Measurements from ENCODE around the gene C1orf159.
A peak's percentile ranks its signal among the peaks of the same experiment; 100 is the strongest.

C1orf159 gene

DNA sequence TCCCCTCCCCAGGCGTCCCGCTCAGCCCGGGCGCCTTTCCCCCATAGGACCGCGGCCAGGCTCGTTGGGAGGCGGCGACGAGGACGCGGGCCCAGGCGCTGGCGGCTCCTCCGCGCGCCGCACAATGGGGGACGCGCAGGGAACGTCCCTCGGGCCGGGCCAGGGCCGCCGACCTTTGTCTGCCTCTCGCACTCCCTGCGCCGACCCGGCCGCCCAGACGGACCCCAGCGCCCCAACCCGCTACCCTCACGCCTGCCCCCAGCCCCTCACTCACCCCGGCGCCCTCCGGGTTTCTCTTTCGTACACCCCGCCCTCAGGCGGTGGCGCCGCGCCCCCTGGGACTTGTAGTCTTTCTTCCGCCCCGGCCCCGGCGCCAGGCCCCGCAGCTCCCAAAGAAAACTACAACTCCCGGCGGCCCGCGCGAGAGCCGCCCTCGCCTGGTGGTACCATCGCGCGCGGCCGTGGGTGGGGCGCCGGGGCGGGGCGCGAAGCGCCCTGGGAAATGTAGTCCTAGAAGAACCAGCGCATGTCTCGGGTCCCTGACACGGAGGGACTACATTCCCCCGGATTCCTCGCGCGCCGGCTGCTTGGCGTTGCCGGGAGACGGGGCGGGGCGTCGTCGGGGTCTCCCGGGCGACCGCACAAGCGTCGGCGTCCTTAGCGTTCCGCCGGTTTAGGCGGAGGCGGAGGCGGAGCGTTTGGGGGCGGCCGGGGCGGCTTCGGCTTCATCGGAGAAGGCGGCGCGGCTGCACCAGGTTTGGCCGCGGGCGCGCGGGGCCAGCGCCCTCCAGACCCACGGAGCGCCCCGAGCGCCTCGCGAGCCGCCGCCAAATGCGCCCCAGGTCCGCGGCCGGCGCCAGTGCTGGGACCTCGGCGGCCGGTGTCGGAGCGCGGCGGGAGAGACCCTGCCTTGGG lies at the start of gene C1orf159:
Gene C1orf159, minus strand, starts transcription at position 304 of the 915 bp plus-strand sequence. CDS start 24,546 bp downstream, outside the sequence.
- TF ChIP-seq JUND (IDR thresholded peaks at IDR 0.05; ENCODE audit: low read depth) = no peak
- in situ Hi-C loops (cut with HindIII; ENCODE audit: low pct_unique_long_range_greater_than_20kb, low sequenced_read_pairs) = no loop called here
- DNase-seq (ENCODE audit: low read depth in 1 of 2, low spot score in 1 of 2) = peak; percentile 92 to 98

DNA sequence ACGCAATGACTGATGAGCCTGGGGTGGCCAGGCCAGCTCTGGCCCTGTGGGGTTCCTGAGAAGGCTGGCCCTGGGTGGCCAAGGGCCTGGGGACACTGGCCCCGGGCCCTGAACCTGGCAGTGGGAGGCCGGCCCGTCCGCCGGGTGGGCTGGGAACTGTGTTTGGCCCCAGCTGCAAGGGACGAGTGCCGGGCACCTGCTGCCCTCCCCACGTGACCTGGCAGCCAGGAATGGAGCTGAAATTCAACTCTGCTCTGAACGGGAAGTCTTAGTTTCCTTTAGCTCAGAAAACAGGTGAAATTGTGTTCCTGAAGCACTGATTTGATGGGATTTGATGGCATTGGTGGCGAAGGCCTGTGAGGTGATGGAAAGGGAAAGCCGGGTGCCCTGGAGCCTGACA lies 49.6 kb upstream of the C1orf159 start:
- in situ Hi-C loops (cut with HindIII; ENCODE audit: low pct_unique_long_range_greater_than_20kb, low sequenced_read_pairs) = no loop called here
- DNase-seq (ENCODE audit: low read depth in 1 of 2, low spot score in 1 of 2) = peak in 1 of 2 experiments; percentile 55
- no peak for TF ChIP-seq JUND (IDR thresholded peaks at IDR 0.05; ENCODE audit: low read depth)

DNA sequence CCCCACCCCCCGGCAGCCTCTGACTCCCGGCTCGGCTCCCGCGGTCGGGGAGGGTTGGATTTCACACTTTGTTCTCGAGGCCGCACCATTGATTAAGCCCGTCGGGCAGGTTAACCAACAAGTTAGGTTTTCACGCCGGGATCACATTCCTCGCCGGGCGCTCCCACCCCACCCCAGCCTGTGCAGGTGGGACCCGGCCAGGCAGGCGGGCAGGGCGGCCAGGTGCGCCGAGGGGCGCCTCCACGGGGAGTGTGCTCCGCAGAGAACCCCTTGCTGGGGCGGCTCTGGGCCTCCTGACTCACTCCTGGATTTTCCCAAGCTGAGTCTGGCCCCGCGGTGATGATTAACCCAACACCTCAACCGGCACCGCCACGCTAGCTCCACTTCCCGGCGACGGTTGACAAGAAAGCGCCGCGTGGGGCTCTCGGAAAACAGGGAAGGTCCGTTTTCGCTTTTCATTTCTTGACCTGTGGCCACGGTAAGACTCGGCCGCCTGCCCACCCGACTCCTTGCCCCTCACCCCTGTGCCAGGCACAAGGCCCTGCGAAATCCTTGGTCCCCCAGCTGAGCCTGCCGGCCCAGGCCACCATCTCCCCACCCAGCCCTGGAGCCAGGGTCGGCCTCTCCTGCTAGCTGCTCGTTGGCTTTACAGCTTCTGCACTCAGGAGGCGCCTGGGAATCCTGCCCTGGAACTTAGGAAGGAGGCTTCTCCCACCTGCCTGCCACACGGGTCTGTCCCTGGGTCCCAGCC lies 49.0 kb upstream of the C1orf159 start:
- in situ Hi-C loops (cut with HindIII; ENCODE audit: low pct_unique_long_range_greater_than_20kb, low sequenced_read_pairs) = no loop called here
- peak in 1 of 2 experiments; percentile 68 for DNase-seq (ENCODE audit: low read depth in 1 of 2, low spot score in 1 of 2)
- TF ChIP-seq JUND (IDR thresholded peaks at IDR 0.05; ENCODE audit: low read depth) = no peak

DNA sequence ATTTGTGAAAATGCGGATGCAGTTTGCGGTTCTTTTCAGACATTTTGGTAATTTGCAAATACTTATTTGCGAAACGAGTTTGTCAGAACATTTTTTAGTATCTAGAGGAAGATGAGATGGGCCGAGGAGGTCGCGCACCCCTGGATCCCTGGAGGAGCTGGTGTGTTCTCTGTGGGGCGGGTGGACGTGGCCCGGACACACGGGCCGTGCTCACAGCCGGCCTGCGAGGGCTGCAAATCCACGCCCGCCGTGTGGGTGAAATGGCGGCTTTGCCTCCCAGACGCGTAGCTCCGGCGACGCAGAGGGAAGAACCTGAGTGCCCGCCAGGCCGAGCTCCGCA lies 48.4 kb upstream of the C1orf159 start:
- no peak for DNase-seq (ENCODE audit: low read depth in 1 of 2, low spot score in 1 of 2)
- in situ Hi-C loops (cut with HindIII; ENCODE audit: low pct_unique_long_range_greater_than_20kb, low sequenced_read_pairs) = no loop called here
- TF ChIP-seq JUND (IDR thresholded peaks at IDR 0.05; ENCODE audit: low read depth) = no peak

DNA sequence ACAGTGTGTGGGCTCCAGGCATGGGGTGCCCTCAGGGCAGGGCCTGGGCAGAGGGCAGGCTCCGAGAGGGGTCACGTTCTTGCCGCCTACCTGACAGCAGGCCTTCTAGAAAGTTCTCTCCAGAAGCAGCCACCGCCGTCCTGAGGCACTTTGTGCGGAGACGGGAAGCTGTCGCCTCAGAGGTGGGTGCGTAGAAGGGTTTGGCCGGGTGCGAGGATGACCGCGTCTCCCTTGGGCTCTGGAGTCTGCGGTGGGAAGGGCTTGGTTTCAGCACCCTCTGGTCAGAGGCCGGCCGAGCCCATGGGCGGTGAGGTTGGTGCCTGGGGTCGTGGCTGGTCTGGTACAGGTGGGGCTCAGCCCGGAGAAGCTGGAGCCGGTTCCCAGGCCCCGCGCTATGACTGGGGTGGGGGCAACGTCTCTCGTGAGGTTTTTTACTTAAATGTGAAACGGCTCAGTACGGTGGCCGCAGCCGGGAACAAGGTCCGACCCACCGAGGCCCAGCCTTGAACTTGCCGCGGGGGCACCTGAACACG lies 47.7 kb upstream of the C1orf159 start:
- DNase-seq (ENCODE audit: low read depth in 1 of 2, low spot score in 1 of 2) = peak; percentile 42 to 50
- no peak for TF ChIP-seq JUND (IDR thresholded peaks at IDR 0.05; ENCODE audit: low read depth)
- in situ Hi-C loops (cut with HindIII; ENCODE audit: low pct_unique_long_range_greater_than_20kb, low sequenced_read_pairs) = no loop called here

DNA sequence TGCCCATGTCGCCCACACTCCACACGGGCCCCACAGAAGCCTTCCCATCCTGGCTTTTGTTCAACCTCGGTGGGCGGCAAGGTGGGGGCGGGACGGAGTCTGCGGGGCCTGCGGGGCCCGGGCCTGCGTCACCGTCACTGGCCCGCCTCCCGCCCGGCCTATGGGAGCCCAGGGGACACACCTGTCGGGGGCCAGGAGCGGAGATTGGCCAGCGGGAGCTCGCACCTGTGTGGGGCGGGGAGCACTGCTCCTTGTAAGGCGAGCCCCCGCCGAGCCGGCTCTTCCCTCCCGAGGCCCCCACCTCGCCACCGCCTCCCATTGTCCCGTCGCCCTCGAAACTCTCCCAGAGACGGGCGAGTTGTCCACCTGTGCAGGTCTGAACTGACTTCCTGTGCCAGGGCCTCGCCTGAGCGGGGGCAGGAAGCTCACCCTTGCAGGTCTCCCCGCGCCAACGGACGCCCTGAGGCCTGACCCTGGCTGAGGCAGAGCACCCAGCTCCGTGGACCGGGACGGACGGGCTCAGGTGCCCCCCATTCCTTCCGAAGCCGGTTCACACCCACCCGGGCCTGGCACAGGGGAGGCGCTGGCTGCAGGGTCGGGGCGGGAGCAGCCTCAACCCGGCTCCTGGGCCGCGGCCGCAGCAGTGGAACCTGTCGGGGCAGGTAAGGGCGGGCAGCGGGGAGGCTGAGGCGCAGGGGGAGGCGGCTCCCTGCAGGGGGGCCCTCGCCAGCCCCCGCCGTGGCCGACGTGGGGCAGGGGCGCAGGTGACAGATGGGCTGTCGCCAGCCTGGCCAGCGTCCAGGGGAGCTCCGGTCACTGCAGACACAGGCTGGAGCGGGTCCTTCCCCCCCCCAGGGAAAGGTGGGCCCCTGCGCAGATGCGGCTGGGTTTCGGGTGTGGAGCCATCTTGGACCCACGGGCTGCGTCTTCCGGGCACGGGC lies 47.0 kb upstream of the C1orf159 start:
- DNase-seq (ENCODE audit: low read depth in 1 of 2, low spot score in 1 of 2) = peak; percentile 94 to 95
- TF ChIP-seq JUND (IDR thresholded peaks at IDR 0.05; ENCODE audit: low read depth) = no peak
- in situ Hi-C loops (cut with HindIII; ENCODE audit: low pct_unique_long_range_greater_than_20kb, low sequenced_read_pairs) = no loop called here

DNA sequence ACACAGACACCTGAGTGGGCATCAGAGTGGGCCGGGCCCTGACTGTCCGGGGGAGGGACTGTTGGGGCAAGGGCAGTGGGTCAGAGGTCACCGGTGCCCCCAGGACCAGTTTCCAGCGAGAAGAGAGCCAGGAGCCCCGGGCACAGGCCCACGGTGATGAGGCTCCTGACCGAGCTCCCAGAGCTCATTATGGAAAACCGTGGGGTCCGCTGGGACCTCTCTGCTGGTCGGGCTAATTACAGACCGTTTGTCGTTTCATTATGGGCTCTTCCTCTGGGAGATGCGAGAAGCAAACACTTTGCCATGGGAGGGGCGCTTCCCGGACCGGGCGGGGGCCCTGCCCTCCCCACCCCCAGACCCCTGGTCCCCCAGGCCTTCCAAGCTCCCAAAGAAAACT lies 45.8 kb upstream of the C1orf159 start:
- DNase-seq (ENCODE audit: low read depth in 1 of 2, low spot score in 1 of 2) = no peak
- TF ChIP-seq JUND (IDR thresholded peaks at IDR 0.05; ENCODE audit: low read depth) = no peak
- in situ Hi-C loops (cut with HindIII; ENCODE audit: low pct_unique_long_range_greater_than_20kb, low sequenced_read_pairs) = no loop called here

DNA sequence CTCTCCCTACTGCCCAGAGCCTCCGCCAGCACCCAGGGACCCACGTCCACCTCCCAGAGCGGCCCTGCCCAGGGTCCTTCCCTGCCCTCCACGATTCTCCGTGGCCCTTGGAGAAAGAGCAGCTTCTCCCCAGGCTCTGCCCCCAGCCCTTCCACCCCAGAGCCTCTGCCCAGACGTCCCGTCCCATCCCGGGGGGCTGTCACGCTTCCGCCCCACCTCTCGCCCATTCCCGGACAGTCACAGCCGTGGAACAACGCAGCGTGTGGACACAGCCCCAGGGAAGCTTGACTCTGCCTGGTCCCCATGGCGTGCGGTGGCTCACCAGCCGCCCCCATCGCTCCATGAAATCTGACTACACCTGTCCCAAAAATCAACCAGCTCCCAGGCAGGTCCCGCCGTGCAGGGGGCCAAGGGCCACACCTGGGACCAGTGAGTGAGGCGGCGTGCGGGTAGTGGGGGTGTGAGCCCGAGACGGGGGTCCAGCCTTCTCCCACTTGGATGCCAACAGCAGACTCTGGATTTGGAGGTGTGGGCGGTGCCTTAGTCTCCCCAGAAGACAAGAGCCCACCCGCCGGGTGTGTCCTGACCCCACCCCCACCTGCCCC lies 45.3 kb upstream of the C1orf159 start:
- DNase-seq (ENCODE audit: low read depth in 1 of 2, low spot score in 1 of 2) = no peak
- TF ChIP-seq JUND (IDR thresholded peaks at IDR 0.05; ENCODE audit: low read depth) = no peak
- in situ Hi-C loops (cut with HindIII; ENCODE audit: low pct_unique_long_range_greater_than_20kb, low sequenced_read_pairs) = no loop called here

DNA sequence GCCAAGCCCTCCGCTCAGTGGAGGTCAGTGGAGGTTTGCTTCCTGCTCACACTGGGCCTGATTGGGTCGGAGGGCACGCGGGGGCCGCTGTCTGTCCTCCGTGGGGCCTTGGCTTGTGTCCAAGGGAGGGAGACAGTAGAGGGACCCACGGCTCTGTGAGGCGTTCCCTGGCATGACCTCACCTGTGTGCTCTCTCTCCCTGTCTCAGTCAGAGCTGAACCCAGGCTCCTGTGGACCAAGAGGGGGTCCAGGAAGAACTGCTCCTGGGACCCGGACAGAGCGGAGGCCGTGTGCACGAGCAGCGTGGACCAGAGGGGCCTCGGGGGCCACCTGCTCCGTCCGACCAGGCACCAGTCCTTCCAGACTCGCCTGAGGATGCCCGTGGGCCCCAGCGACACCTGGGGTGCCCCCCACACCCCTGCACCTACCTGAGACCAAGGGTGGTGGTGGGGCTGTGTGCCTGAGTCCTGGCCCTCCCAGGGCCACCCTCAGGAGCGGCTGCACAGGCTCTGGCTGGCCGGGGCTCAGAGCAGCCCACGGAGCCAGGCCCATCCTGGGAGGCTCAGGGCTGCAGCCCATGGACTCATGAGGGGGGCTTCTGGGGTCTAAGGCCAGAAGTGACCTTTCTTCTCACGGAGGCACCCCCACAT lies 44.5 kb upstream of the C1orf159 start:
- no peak for TF ChIP-seq JUND (IDR thresholded peaks at IDR 0.05; ENCODE audit: low read depth)
- in situ Hi-C loops (cut with HindIII; ENCODE audit: low pct_unique_long_range_greater_than_20kb, low sequenced_read_pairs) = no loop called here
- DNase-seq (ENCODE audit: low read depth in 1 of 2, low spot score in 1 of 2) = no peak

DNA sequence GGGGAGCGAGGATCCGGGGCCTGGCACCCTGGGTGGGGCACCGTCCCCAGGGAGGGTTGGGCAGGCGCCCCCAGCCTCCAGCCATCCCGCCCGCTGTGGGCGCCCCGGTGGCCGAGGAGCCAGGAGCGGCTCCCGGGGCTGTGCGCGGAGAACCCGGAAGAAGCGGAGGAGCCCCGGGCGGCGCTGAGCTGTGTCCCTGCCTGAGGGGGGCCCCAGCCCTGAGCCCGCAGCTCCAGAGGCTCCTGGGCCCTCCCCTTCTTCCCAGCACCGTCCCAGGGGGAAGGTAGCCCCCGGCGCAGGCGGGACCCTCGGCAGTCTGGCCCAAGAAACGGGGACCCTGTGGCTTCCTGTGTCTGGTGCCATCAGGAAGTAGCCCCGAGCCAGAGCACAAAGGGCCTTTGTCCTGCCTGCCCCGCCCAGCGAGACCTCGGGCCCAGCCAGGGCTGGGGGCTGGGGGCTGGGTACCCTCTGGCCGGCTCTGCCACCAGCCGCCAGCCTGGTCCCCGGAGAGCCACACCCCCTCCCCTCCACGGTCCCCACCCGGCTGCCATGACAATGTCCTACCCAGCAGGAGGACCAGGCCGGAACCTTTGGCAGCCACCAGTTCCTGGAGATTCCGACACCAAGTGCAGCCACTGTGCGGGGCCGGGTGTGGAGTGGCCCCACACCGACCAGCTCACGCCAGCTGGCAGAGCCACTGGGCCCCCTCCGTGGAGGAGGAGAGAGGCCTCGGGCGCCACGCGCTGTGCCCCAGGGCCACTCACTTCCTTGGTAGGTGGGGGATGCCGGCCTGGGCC lies 42.2 kb upstream of the C1orf159 start:
- in situ Hi-C loops (cut with HindIII; ENCODE audit: low pct_unique_long_range_greater_than_20kb, low sequenced_read_pairs) = no loop called here
- no peak for TF ChIP-seq JUND (IDR thresholded peaks at IDR 0.05; ENCODE audit: low read depth)
- peak; percentile 24 to 44 for DNase-seq (ENCODE audit: low read depth in 1 of 2, low spot score in 1 of 2)
